Measurements from ENCODE around the gene FBXO7.

- TF ChIP-seq CTCF (conservative IDR thresholded peaks at IDR 0.05; ENCODE audit: low read depth, low read length) (no peak), EZH2 (IDR thresholded peaks at IDR 0.05; ENCODE audit: borderline replicate concordance, low read depth, low read length, poor library complexity, severe bottlenecking) (no peak)
These were observed 53.7 kb downstream of the FBXO7 start for GRCh38 chr22:32528316-32528715.
